ENCODE results near the gene PCDH15.

PCDH15 gene

GRCh38 chr10:54503863-54504262 is 297.2 kb downstream of the PCDH15 start:
- H3K4me3 ChIP-seq (ENCODE audit: insufficient read length, low read depth): no peak overlapping the region
- no peaks in the 10 kb centered on the region for H3K9me3 ChIP-seq (ENCODE audit: insufficient read depth, low read length)

GRCh38 chr10:54501929-54502328 is 299.1 kb downstream of the PCDH15 start:
- H3K9me3 ChIP-seq (ENCODE audit: insufficient read depth, low read length): no peaks in the 10 kb centered on the region
- H3K9ac ChIP-seq (ENCODE audit: insufficient read length, low read depth): no peak overlapping the region
- H3K36me3 ChIP-seq (ENCODE audit: insufficient read depth, insufficient read length, low read length): no peaks in the 10 kb centered on the region
- DNase-seq (ENCODE audit: low read depth, low spot score): no peak
- H3K27me3 ChIP-seq (ENCODE audit: insufficient read depth, insufficient read length): no peaks in the 10 kb centered on the region
- TF ChIP-seq YY1 (IDR thresholded peaks at IDR 0.05; ENCODE audit: insufficient read depth, insufficient read length) (no peak), ZNF274 (IDR thresholded peaks at IDR 0.05; ENCODE audit: low read depth, low read length) (no peak), SUZ12 (IDR thresholded peaks at IDR 0.05; ENCODE audit: extremely low read depth, insufficient read depth, insufficient read length) (no peak)
- no peak overlapping the region for H3K4me3 ChIP-seq (ENCODE audit: insufficient read length, low read depth)
- H3K4me1 ChIP-seq (ENCODE audit: insufficient read depth, insufficient read length): no peaks in the 10 kb centered on the region

More at GRCh38 chr10:54503863-54504262, 297.2 kb downstream of the PCDH15 start:
- no peak for DNase-seq (ENCODE audit: low read depth, low spot score)
- no peak for TF ChIP-seq YY1 (IDR thresholded peaks at IDR 0.05; ENCODE audit: insufficient read depth, insufficient read length)
- no peak for TF ChIP-seq ZNF274 (IDR thresholded peaks at IDR 0.05; ENCODE audit: low read depth, low read length)
- no peak for TF ChIP-seq SUZ12 (IDR thresholded peaks at IDR 0.05; ENCODE audit: extremely low read depth, insufficient read depth, insufficient read length)
- Histone ChIP-seq H3K9ac (ENCODE audit: insufficient read length, low read depth) (no peak overlapping the region), H3K27me3 (ENCODE audit: insufficient read depth, insufficient read length) (no peaks in the 10 kb centered on the region), H3K4me1 (ENCODE audit: insufficient read depth, insufficient read length) (no peaks in the 10 kb centered on the region), H3K36me3 (ENCODE audit: insufficient read depth, insufficient read length, low read length) (no peaks in the 10 kb centered on the region)

- H3K4me1 ChIP-seq (ENCODE audit: insufficient read depth, insufficient read length): no peaks in the 10 kb centered on the region
- H3K27me3 ChIP-seq (ENCODE audit: insufficient read depth, insufficient read length): no peaks in the 10 kb centered on the region
- no peaks in the 10 kb centered on the region for H3K9me3 ChIP-seq (ENCODE audit: insufficient read depth, low read length)
- DNase-seq (ENCODE audit: low read depth, low spot score): no peak
- no peak overlapping the region for H3K4me3 ChIP-seq (ENCODE audit: insufficient read length, low read depth)
- no peak for TF ChIP-seq SUZ12 (IDR thresholded peaks at IDR 0.05; ENCODE audit: extremely low read depth, insufficient read depth, insufficient read length)
- TF ChIP-seq ZNF274 (IDR thresholded peaks at IDR 0.05; ENCODE audit: low read depth, low read length): no peak
- TF ChIP-seq YY1 (IDR thresholded peaks at IDR 0.05; ENCODE audit: insufficient read depth, insufficient read length): no peak
- H3K9ac ChIP-seq (ENCODE audit: insufficient read length, low read depth): no peak overlapping the region
- no peaks in the 10 kb centered on the region for H3K36me3 ChIP-seq (ENCODE audit: insufficient read depth, insufficient read length, low read length)
Observed at GRCh38 chr10:54496852-54497251, 304.2 kb downstream of the PCDH15 start.

- DNase-seq (ENCODE audit: low read depth, low spot score): no peak
- no peaks in the 10 kb centered on the region for H3K27me3 ChIP-seq (ENCODE audit: insufficient read depth, insufficient read length)
- TF ChIP-seq YY1 (IDR thresholded peaks at IDR 0.05; ENCODE audit: insufficient read depth, insufficient read length) (no peak), SUZ12 (IDR thresholded peaks at IDR 0.05; ENCODE audit: extremely low read depth, insufficient read depth, insufficient read length) (no peak), ZNF274 (IDR thresholded peaks at IDR 0.05; ENCODE audit: low read depth, low read length) (no peak)
- H3K36me3 ChIP-seq (ENCODE audit: insufficient read depth, insufficient read length, low read length): no peaks in the 10 kb centered on the region
- no peak overlapping the region for H3K9ac ChIP-seq (ENCODE audit: insufficient read length, low read depth)
- H3K9me3 ChIP-seq (ENCODE audit: insufficient read depth, low read length): no peaks in the 10 kb centered on the region
- no peak overlapping the region for H3K4me3 ChIP-seq (ENCODE audit: insufficient read length, low read depth)
- H3K4me1 ChIP-seq (ENCODE audit: insufficient read depth, insufficient read length): no peaks in the 10 kb centered on the region
Observed at GRCh38 chr10:54487743-54488142, 313.3 kb downstream of the PCDH15 start.

- no peaks in the 10 kb centered on the region for H3K9me3 ChIP-seq (ENCODE audit: insufficient read depth, low read length)
- H3K36me3 ChIP-seq (ENCODE audit: insufficient read depth, insufficient read length, low read length): no peaks in the 10 kb centered on the region
- no peak for DNase-seq (ENCODE audit: low read depth, low spot score)
- no peaks in the 10 kb centered on the region for H3K27me3 ChIP-seq (ENCODE audit: insufficient read depth, insufficient read length)
- no peaks in the 10 kb centered on the region for H3K4me1 ChIP-seq (ENCODE audit: insufficient read depth, insufficient read length)
- no peak overlapping the region for H3K9ac ChIP-seq (ENCODE audit: insufficient read length, low read depth)
- TF ChIP-seq YY1 (IDR thresholded peaks at IDR 0.05; ENCODE audit: insufficient read depth, insufficient read length): no peak
- no peak for TF ChIP-seq ZNF274 (IDR thresholded peaks at IDR 0.05; ENCODE audit: low read depth, low read length)
- no peak for TF ChIP-seq SUZ12 (IDR thresholded peaks at IDR 0.05; ENCODE audit: extremely low read depth, insufficient read depth, insufficient read length)
- H3K4me3 ChIP-seq (ENCODE audit: insufficient read length, low read depth): no peak overlapping the region
Observed at GRCh38 chr10:54485971-54486370, 315.1 kb downstream of the PCDH15 start.

GRCh38 chr10:54484186-54484585 is 316.8 kb downstream of the PCDH15 start:
- Histone ChIP-seq H3K36me3 (ENCODE audit: insufficient read depth, insufficient read length, low read length) (no peaks in the 10 kb centered on the region), H3K4me1 (ENCODE audit: insufficient read depth, insufficient read length) (no peaks in the 10 kb centered on the region), H3K4me3 (ENCODE audit: insufficient read length, low read depth) (no peak overlapping the region), H3K9me3 (ENCODE audit: insufficient read depth, low read length) (no peaks in the 10 kb centered on the region), H3K27me3 (ENCODE audit: insufficient read depth, insufficient read length) (no peaks in the 10 kb centered on the region), H3K9ac (ENCODE audit: insufficient read length, low read depth) (no peak overlapping the region)
- no peak for DNase-seq (ENCODE audit: low read depth, low spot score)
- no peak for TF ChIP-seq ZNF274 (IDR thresholded peaks at IDR 0.05; ENCODE audit: low read depth, low read length)
- TF ChIP-seq YY1 (IDR thresholded peaks at IDR 0.05; ENCODE audit: insufficient read depth, insufficient read length): no peak
- no peak for TF ChIP-seq SUZ12 (IDR thresholded peaks at IDR 0.05; ENCODE audit: extremely low read depth, insufficient read depth, insufficient read length)

- Histone ChIP-seq H3K36me3 (ENCODE audit: insufficient read depth, insufficient read length, low read length) (no peaks in the 10 kb centered on the region), H3K27me3 (ENCODE audit: insufficient read depth, insufficient read length) (no peaks in the 10 kb centered on the region), H3K9ac (ENCODE audit: insufficient read length, low read depth) (no peak overlapping the region), H3K9me3 (ENCODE audit: insufficient read depth, low read length) (no peaks in the 10 kb centered on the region), H3K4me3 (ENCODE audit: insufficient read length, low read depth) (no peak overlapping the region), H3K4me1 (ENCODE audit: insufficient read depth, insufficient read length) (no peaks in the 10 kb centered on the region)
- no peak for TF ChIP-seq YY1 (IDR thresholded peaks at IDR 0.05; ENCODE audit: insufficient read depth, insufficient read length)
- DNase-seq (ENCODE audit: low read depth, low spot score): no peak
Observed at GRCh38 chr10:54478601-54479000, 322.4 kb downstream of the PCDH15 start.

GRCh38 chr10:54477738-54478137 is 323.3 kb downstream of the PCDH15 start:
- no peaks in the 10 kb centered on the region for H3K27me3 ChIP-seq (ENCODE audit: insufficient read depth, insufficient read length)
- H3K9ac ChIP-seq (ENCODE audit: insufficient read length, low read depth): no peak overlapping the region
- DNase-seq (ENCODE audit: low read depth, low spot score): no peak
- TF ChIP-seq ZNF274 (IDR thresholded peaks at IDR 0.05; ENCODE audit: low read depth, low read length) (no peak), YY1 (IDR thresholded peaks at IDR 0.05; ENCODE audit: insufficient read depth, insufficient read length) (no peak), SUZ12 (IDR thresholded peaks at IDR 0.05; ENCODE audit: extremely low read depth, insufficient read depth, insufficient read length) (no peak)
- no peaks in the 10 kb centered on the region for H3K4me1 ChIP-seq (ENCODE audit: insufficient read depth, insufficient read length)
- no peaks in the 10 kb centered on the region for H3K9me3 ChIP-seq (ENCODE audit: insufficient read depth, low read length)
- H3K4me3 ChIP-seq (ENCODE audit: insufficient read length, low read depth): no peak overlapping the region
- H3K36me3 ChIP-seq (ENCODE audit: insufficient read depth, insufficient read length, low read length): no peaks in the 10 kb centered on the region

Data from NT2/D1 (cell line).